ENCODE measurements around the gene POLQ. TPM values are rescaled to one million over a fixed set of nuclear protein-coding genes. Genes with fewer than 3 reads are reported as not detected.
A peak's percentile ranks its signal among the peaks of the same experiment; 100 is the strongest.

POLQ gene
- total and polyA plus RNA-seq, 2 donors from 2014 or later, result 0.35 TPM; not detected in 1

GRCh38 chr3:121488628-121489027, 57.2 kb downstream of the POLQ start:
- Histone ChIP-seq H3K9me3 (ENCODE audit: control insufficient read depth in 2 of 3, insufficient read depth in 1 of 3, low read length in 3 of 3) (no peaks in the 10 kb centered on the region), H3K27me3 (ENCODE audit: control insufficient read depth, insufficient read depth, low read length) (no peaks in the 10 kb centered on the region), H3K27ac (ENCODE audit: low read depth in 2 of 2, low read length in 2 of 2) (no peak overlapping the region), H3K9ac (ENCODE audit: low read length in 3 of 3) (no peak overlapping the region), H3K36me3 (ENCODE audit: control insufficient read depth in 2 of 3, insufficient read depth in 3 of 3, low read length in 3 of 3) (no peaks in the 10 kb centered on the region), H3K4me3 (ENCODE audit: low read length in 3 of 3) (no peak overlapping the region), H3K4me1 (ENCODE audit: control insufficient read depth in 2 of 3, insufficient read depth in 2 of 3, low read depth in 1 of 3, low read length in 3 of 3) (no peaks in the 10 kb centered on the region)
- no peak for FAIRE-seq
- DNase-seq, result peak in 1 of 5 donors; percentile 13
- intact Hi-C loops (cut with DNase I), result no loop called here
- TF ChIP-seq, protein P1, sequence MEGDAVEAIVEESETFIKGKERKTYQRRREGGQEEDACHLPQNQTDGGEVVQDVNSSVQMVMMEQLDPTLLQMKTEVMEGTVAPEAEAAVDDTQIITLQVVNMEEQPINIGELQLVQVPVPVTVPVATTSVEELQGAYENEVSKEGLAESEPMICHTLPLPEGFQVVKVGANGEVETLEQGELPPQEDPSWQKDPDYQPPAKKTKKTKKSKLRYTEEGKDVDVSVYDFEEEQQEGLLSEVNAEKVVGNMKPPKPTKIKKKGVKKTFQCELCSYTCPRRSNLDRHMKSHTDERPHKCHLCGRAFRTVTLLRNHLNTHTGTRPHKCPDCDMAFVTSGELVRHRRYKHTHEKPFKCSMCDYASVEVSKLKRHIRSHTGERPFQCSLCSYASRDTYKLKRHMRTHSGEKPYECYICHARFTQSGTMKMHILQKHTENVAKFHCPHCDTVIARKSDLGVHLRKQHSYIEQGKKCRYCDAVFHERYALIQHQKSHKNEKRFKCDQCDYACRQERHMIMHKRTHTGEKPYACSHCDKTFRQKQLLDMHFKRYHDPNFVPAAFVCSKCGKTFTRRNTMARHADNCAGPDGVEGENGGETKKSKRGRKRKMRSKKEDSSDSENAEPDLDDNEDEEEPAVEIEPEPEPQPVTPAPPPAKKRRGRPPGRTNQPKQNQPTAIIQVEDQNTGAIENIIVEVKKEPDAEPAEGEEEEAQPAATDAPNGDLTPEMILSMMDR (IDR thresholded peaks at IDR 0.05; ENCODE audit: borderline replicate concordance, extremely low read depth, insufficient read depth), result peak; percentile 25

DNA sequence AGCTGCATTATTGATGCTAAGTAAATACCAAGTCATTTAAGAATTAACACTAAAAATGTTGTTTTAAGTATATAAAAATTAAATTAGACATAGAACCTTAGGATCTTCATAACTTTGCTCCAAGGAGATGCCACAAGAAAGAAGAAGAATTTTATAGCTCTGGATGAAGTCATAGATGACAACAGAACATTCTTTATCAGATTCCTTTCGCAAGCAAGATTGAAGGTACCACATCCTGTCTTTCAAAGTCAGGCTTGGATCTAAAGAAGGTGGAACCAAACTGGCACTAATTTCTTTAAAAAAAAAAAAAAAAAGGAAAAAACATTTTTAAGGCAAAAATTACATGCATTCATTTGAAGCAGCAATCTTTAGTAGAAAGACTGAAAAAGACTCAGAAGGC, 62.5 kb downstream of the POLQ start:
- no peak overlapping the region for H3K9ac ChIP-seq (ENCODE audit: low read length in 3 of 3)
- FAIRE-seq, result no peak
- no peak for DNase-seq
- H3K27me3 ChIP-seq (ENCODE audit: control insufficient read depth, insufficient read depth, low read length), result no peaks in the 10 kb centered on the region
- TF ChIP-seq, protein P1 (IDR thresholded peaks at IDR 0.05; ENCODE audit: borderline replicate concordance, extremely low read depth, insufficient read depth), result no peak
- H3K4me3 ChIP-seq (ENCODE audit: low read length in 3 of 3), result no peak overlapping the region
- intact Hi-C loops (cut with DNase I), result no loop called here
- H3K4me1 ChIP-seq (ENCODE audit: control insufficient read depth in 2 of 3, insufficient read depth in 2 of 3, low read depth in 1 of 3, low read length in 3 of 3), result no peaks in the 10 kb centered on the region
- H3K36me3 ChIP-seq (ENCODE audit: control insufficient read depth in 2 of 3, insufficient read depth in 3 of 3, low read length in 3 of 3), result no peaks in the 10 kb centered on the region
- no peak overlapping the region for H3K27ac ChIP-seq (ENCODE audit: low read depth in 2 of 2, low read length in 2 of 2)
- H3K9me3 ChIP-seq (ENCODE audit: control insufficient read depth in 2 of 3, insufficient read depth in 1 of 3, low read length in 3 of 3), result no peaks in the 10 kb centered on the region

DNA sequence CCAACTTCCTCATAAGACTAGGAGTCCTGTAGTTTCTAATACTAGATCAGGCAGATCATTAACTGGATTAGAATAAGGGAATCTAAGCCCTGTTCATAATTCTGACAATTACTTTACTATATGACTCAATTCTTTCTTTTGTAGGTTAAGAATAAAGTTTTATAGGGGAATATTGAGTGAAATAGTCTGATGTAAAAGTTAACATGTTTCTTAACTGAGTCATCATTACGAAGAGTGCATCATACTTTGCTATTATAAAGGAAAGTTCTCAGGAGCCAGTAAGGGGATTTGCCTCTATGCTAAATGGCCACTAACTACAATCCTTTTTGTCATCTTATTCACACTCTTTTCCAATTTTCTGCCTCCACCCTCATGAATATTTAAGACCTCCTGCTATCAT, 63.1 kb downstream of the POLQ start:
- no peak for DNase-seq
- intact Hi-C loops (cut with DNase I), result no loop called here
- Histone ChIP-seq H3K9ac (ENCODE audit: low read length in 3 of 3) (no peak overlapping the region), H3K27me3 (ENCODE audit: control insufficient read depth, insufficient read depth, low read length) (no peaks in the 10 kb centered on the region), H3K4me3 (ENCODE audit: low read length in 3 of 3) (no peak overlapping the region), H3K36me3 (ENCODE audit: control insufficient read depth in 2 of 3, insufficient read depth in 3 of 3, low read length in 3 of 3) (no peaks in the 10 kb centered on the region), H3K9me3 (ENCODE audit: control insufficient read depth in 2 of 3, insufficient read depth in 1 of 3, low read length in 3 of 3) (no peaks in the 10 kb centered on the region), H3K4me1 (ENCODE audit: control insufficient read depth in 2 of 3, insufficient read depth in 2 of 3, low read depth in 1 of 3, low read length in 3 of 3) (no peaks in the 10 kb centered on the region), H3K27ac (ENCODE audit: low read depth in 2 of 2, low read length in 2 of 2) (no peak overlapping the region)
- TF ChIP-seq, protein P1 (IDR thresholded peaks at IDR 0.05; ENCODE audit: borderline replicate concordance, extremely low read depth, insufficient read depth), result no peak
- FAIRE-seq, result no peak
